ENCODE data around the gene KCTD10. TPM values are rescaled to one million over a fixed set of nuclear protein-coding genes. Genes with fewer than 3 reads are reported as not detected.
"Not testable (repeated sequence)": the region's sequence is repeated elsewhere in the genome, so short reads cannot be mapped to it uniquely, and the experiment has no call there.

Gene KCTD10
- total RNA-seq, 1 experiment from 2014 or later, result 44.7 TPM

GRCh38 chr12:109430244-109430643 is 46.9 kb downstream of the KCTD10 start (continued):
- no peak for TF ChIP-seq E2F4 (CRISPR knock-in tag; IDR thresholded peaks at IDR 0.05; ENCODE audit: borderline replicate concordance, low read depth)
- TF ChIP-seq GRHL2 (CRISPR knock-in tag; IDR thresholded peaks at IDR 0.05; ENCODE audit: insufficient replicate concordance, severe bottlenecking), result no peak

- ATAC-seq; POLR2A ChIA-PET; H3K4me3 Mint-ChIP-seq; H3K9me3 Mint-ChIP-seq; H3K27ac Mint-ChIP-seq; DNase-seq (ENCODE audit: low spot score); H3K36me3 Mint-ChIP-seq; H3K27me3 Mint-ChIP-seq (ENCODE audit: low read depth): not testable (repeated sequence)
- CTCF ChIA-PET, result interaction anchor here (1.1 to 3.2 kb wide), 11 partner anchors 8 to 169 kb away, joined by 3 to 20 read pairs (median 9); no protein-coding TSS in a partner anchor
- peaks cover 15% of the 10 kb centered on the region for H3K4me1 Mint-ChIP-seq
These were observed 48.3 kb downstream of the KCTD10 start for GRCh38 chr12:109428804-109429203.

- Mint-ChIP-seq H3K27ac (no peak overlapping the region), H3K36me3 (no peaks in the 10 kb centered on the region), H3K4me3 (no peak overlapping the region), H3K4me1 (peaks cover 9% of the 10 kb centered on the region), H3K27me3 (ENCODE audit: low read depth) (0 out of 2 replicates have a peak, but pooled peaks cover 3% of the 10 kb centered on the region), H3K9me3 (peaks cover 5% of the 10 kb centered on the region; the same call in 1 of the 2 replicates)
- ATAC-seq, result peak; percentile 91
- 0 out of 2 replicates have a peak, but pooled peaks have one; percentile 29 for TF ChIP-seq FOXK1 (CRISPR knock-in tag; IDR thresholded peaks at IDR 0.05)
- TF ChIP-seq CTCF (IDR thresholded peaks at IDR 0.05), result peak; percentile 94
- TF ChIP-seq ZNF671 (CRISPR knock-in tag; IDR thresholded peaks at IDR 0.05), result no peak
- TF ChIP-seq AFF4 (CRISPR knock-in tag; IDR thresholded peaks at IDR 0.05; ENCODE audit: borderline replicate concordance), result no peak
- CTCF ChIA-PET, result interaction anchor here (0.5 to 3.2 kb wide), 74 partner anchors 9 to 1052 kb away, joined by 3 to 24 read pairs (median 4); partner anchors contain the start of genes FOXN4, KCTD10, MMAB and MVK
- POLR2A ChIA-PET, result no interaction called here
- DNase-seq (ENCODE audit: low spot score), result peak; percentile 86
These were observed 49.0 kb downstream of the KCTD10 start for GRCh38 chr12:109428037-109428629.

- Mint-ChIP-seq H3K9me3 (0 out of 2 replicates have a peak, but pooled peaks cover 4% of the 10 kb centered on the region), H3K27ac (no peak overlapping the region; the same call in 1 of the 2 replicates), H3K4me1 (no peaks in the 10 kb centered on the region), H3K27me3 (ENCODE audit: low read depth) (no peaks in the 10 kb centered on the region), H3K4me3 (no peak overlapping the region), H3K36me3 (no peaks in the 10 kb centered on the region)
- CTCF ChIA-PET, result interaction anchor here (1.0 to 3.7 kb wide), 3 partner anchors 10 to 34 kb away, joined by 3 to 28 read pairs (median 8); no protein-coding TSS in a partner anchor
- POLR2A ChIA-PET, result no interaction called here
- DNase-seq (ENCODE audit: low spot score) (no peak), ATAC-seq (no peak)
- no peak for TF ChIP-seq RORB (CRISPR knock-in tag; IDR thresholded peaks at IDR 0.05)
- no peak for TF ChIP-seq ATF1 (CRISPR knock-in tag; IDR thresholded peaks at IDR 0.05)
- no peak for TF ChIP-seq ZNF317 (CRISPR knock-in tag; IDR thresholded peaks at IDR 0.05; ENCODE audit: borderline replicate concordance, low read depth)
- TF ChIP-seq NR2C2 (CRISPR knock-in tag; IDR thresholded peaks at IDR 0.05), result no peak
- TF ChIP-seq USF1 (CRISPR knock-in tag; IDR thresholded peaks at IDR 0.05), result no peak
- TF ChIP-seq GRHL2 (CRISPR knock-in tag; IDR thresholded peaks at IDR 0.05; ENCODE audit: insufficient replicate concordance, severe bottlenecking), result no peak
- TF ChIP-seq SMAD3 (CRISPR knock-in tag; IDR thresholded peaks at IDR 0.05; ENCODE audit: borderline replicate concordance), result no peak
- no peak for TF ChIP-seq ZNF671 (CRISPR knock-in tag; IDR thresholded peaks at IDR 0.05)
- no peak for TF ChIP-seq ZNF232 (CRISPR knock-in tag; IDR thresholded peaks at IDR 0.05)
- no peak for TF ChIP-seq ATF2 (CRISPR knock-in tag; IDR thresholded peaks at IDR 0.05; ENCODE audit: borderline replicate concordance, low read depth)
- no peak for TF ChIP-seq GABPB1 (CRISPR knock-in tag; IDR thresholded peaks at IDR 0.05)
- TF ChIP-seq ZNF512 (CRISPR knock-in tag; IDR thresholded peaks at IDR 0.05; ENCODE audit: borderline replicate concordance), result no peak
- no peak for TF ChIP-seq NFATC4 (CRISPR knock-in tag; IDR thresholded peaks at IDR 0.05)
These were observed 53.7 kb downstream of the KCTD10 start for GRCh38 chr12:109423392-109423791.
